IMR-90 (cell line): ENCODE measurements around the gene KIF25.

Source experiments
- BHLHE40 ChIP-seq: fragments of 150-350 bp; IDR thresholded peaks from 2 replicates; pipeline ENCODE4 v1.6.1; 2016; ENCODE audit warnings: mild to moderate bottlenecking, low read depth, low read length
- CEBPB ChIP-seq: IDR thresholded peaks from 2 replicates; pipeline ENCODE4 v1.6.1; 2012; ENCODE audit warnings: low read depth, low read length, improper control_type of control experiment
- CHD1 ChIP-seq: IDR thresholded peaks from 2 replicates; pipeline ENCODE4 v1.6.1; 2012; ENCODE audit warnings: low read depth, low read length, improper control_type of control experiment
- CTCF ChIP-seq: conservative IDR thresholded peaks from 2 replicates; pipeline ENCODE4 v1.5.1; 2012; ENCODE audit warnings: mild to moderate bottlenecking, low read depth, low read length, improper control_type of control experiment
- MAFK ChIP-seq: IDR thresholded peaks from 2 replicates; pipeline ENCODE4 v1.6.1; 2012; ENCODE audit warnings: low read depth, low read length, improper control_type of control experiment
- MXI1 ChIP-seq: IDR thresholded peaks from 2 replicates; pipeline ENCODE4 v1.6.1; 2012; ENCODE audit warnings: low read depth, mild to moderate bottlenecking, low read length, moderate library complexity, borderline replicate concordance
- POLR2A ChIP-seq: IDR thresholded peaks from 2 replicates; pipeline ENCODE4 v1.6.1; 2012; ENCODE audit warnings: mild to moderate bottlenecking, low read depth, low read length
- RAD21 ChIP-seq: IDR thresholded peaks from 2 replicates; pipeline ENCODE4 v1.6.1; 2012; ENCODE audit warnings: low read length, improper control_type of control experiment
- RCOR1 ChIP-seq: IDR thresholded peaks from 2 replicates; pipeline ENCODE4 v1.6.1; 2012; ENCODE audit warnings: mild to moderate bottlenecking, low read length, improper control_type of control experiment; ENCODE audit not compliant: insufficient replicate concordance
- RFX5 ChIP-seq: IDR thresholded peaks from 2 replicates; pipeline ENCODE4 v1.8.0; 2012; ENCODE audit warnings: low read depth, mild to moderate bottlenecking, low read length, moderate library complexity
- USF2 ChIP-seq: fragments of 150-350 bp; IDR thresholded peaks from 2 replicates; pipeline ENCODE4 v1.6.1; 2017; ENCODE audit warnings: mild to moderate bottlenecking, antibody characterized with exemption, low read length, low read depth

- TF ChIP-seq POLR2A (no peak), CTCF (no peak), RFX5 (no peak), MXI1 (no peak), CHD1 (no peak), RCOR1 (no peak), RAD21 (no peak), MAFK (no peak), USF2 (no peak), BHLHE40 (no peak), CEBPB (no peak)
Observed at GRCh38 chr6:168052291-168052891, 54.9 kb downstream of the KIF25 start.
